Progenitor cell of endocrine pancreas (in vitro differentiated cells): Measurements from ENCODE around the gene PPP4R3C. TPM values are rescaled to one million over a fixed set of nuclear protein-coding genes. Genes with fewer than 3 reads are reported as not detected.

Experiments used
- DNase-seq: peaks from one replicate; pipeline ENCODE4 v3.0.0; 2021; ENCODE audit warnings: low spot score; ENCODE audit not compliant: unreplicated experiment
- H3K27ac Mint-ChIP-seq: 2 replicates; pipeline ENCODE4 v1.8.0; 2021; ENCODE audit warnings: mild to moderate bottlenecking, moderate library complexity, mixed read lengths
- H3K27me3 Mint-ChIP-seq: 2 replicates; pipeline ENCODE4 v1.8.0; 2021; ENCODE audit warnings: mixed read lengths
- H3K36me3 Mint-ChIP-seq: 2 replicates; pipeline ENCODE4 v1.8.0; 2022; ENCODE audit warnings: mixed read lengths; ENCODE audit not compliant: insufficient read depth
- H3K4me1 Mint-ChIP-seq: 2 replicates; pipeline ENCODE4 v1.8.0; 2021; ENCODE audit warnings: low read depth, mixed read lengths
- H3K4me3 Mint-ChIP-seq: 2 replicates; pipeline ENCODE4 v1.8.0; 2021; ENCODE audit warnings: low read depth, mild to moderate bottlenecking, moderate library complexity, mixed read lengths
- H3K9me3 Mint-ChIP-seq: 2 replicates; pipeline ENCODE4 v1.8.0; 2021; ENCODE audit warnings: low read depth, mixed read lengths
- CTCF ChIP-seq: fragments of 200-600 bp; sonication (generic); IDR thresholded peaks from one replicate; pipeline ENCODE4 v1.5.0; 2021; ENCODE audit warnings: antibody characterized with exemption, mild to moderate bottlenecking; ENCODE audit not compliant: unreplicated experiment
- total RNA-seq: library from RNA; stranded (reverse); gene quantifications from 2 replicates; pipeline ENCODE4 v1.2.1, GENCODE V29; 2021

PPP4R3C gene
- total RNA-seq, 1 donor from 2014 or later = not detected

GRCh38 chrX:27438937-27439336 is 24.2 kb downstream of the PPP4R3C start:
- no peak for DNase-seq
- no peak for TF ChIP-seq CTCF
- Mint-ChIP-seq H3K4me3 (no peak overlapping the region), H3K4me1 (peaks cover 12% of the 10 kb centered on the region), H3K9me3 (peaks cover 20% of the 10 kb centered on the region), H3K36me3 (no peaks in the 10 kb centered on the region), H3K27me3 (no peaks in the 10 kb centered on the region), H3K27ac (no peak overlapping the region)

GRCh38 chrX:27435031-27435430 is 28.1 kb downstream of the PPP4R3C start:
- H3K27me3 Mint-ChIP-seq = no peaks in the 10 kb centered on the region
- TF ChIP-seq CTCF = no peak
- peaks cover 12% of the 10 kb centered on the region for H3K4me1 Mint-ChIP-seq
- no peak for DNase-seq
- H3K36me3 Mint-ChIP-seq = no peaks in the 10 kb centered on the region
- H3K4me3 Mint-ChIP-seq = no peak overlapping the region
- H3K9me3 Mint-ChIP-seq = peaks cover 19% of the 10 kb centered on the region
- no peak overlapping the region for H3K27ac Mint-ChIP-seq

Other genes with a start within 250 kb of the PPP4R3C start
- 0.29 TPM in 1 of 2 replicates, not detected in the other for gene DCAF8L2, start 127.0 kb upstream of the PPP4R3C start, total RNA-seq